PC-9 (cell line): ENCODE results near the gene SLC38A8. TPM values are rescaled to one million over a fixed set of nuclear protein-coding genes. Genes with fewer than 3 reads are reported as not detected.

Source experiments
- BruUV-seq: library from RNA; stranded (reverse); fragments of 400-500 nt; replicated peaks from 2 replicates; lab custom pipeline; 2021; lab: Mats Ljungman, UMichigan
- CTCF ChIA-PET: fragments of 300-600 bp; sonication (Branson Sonifier 250); formaldehyde crosslinking; loops from one replicate; lab custom pipeline; 2022; ENCODE audit warnings: antibody characterized with exemption; lab: Charles Lee
- POLR2A ChIA-PET: fragments of 300-600 bp; sonication (Branson Sonifier 250); formaldehyde crosslinking; loops from one replicate; lab custom pipeline; 2022; ENCODE audit warnings: antibody characterized with exemption; ENCODE audit not compliant: unreplicated experiment; lab: Charles Lee
- DNase-seq, 2 experiments: peaks; one replicate each; pipeline versions ENCODE4 v3.0.0 to v3.0.0-alpha.2; 2015 to 2022; ENCODE audit warnings: mixed read lengths in 1 of 2
- H2AFZ ChIP-seq: fragments of 200-600 bp; sonication (generic); 2 replicates; pipeline ENCODE4 v1.8.1; 2017; ENCODE audit warnings: antibody characterized with exemption
- H3F3A ChIP-seq: fragments of 200-600 bp; sonication (generic); 2 replicates; pipeline ENCODE4 v1.8.1; 2017; ENCODE audit warnings: antibody characterized with exemption, mild to moderate bottlenecking, low read depth; ENCODE audit not compliant: insufficient read depth
- H3K27ac ChIP-seq: fragments of 200-600 bp; sonication (generic); 2 replicates; pipeline ENCODE4 v1.6.1; 2016; ENCODE audit warnings: mixed run types
- H3K27me3 ChIP-seq: fragments of 200-600 bp; sonication (generic); 2 replicates; pipeline ENCODE4 v1.6.1; 2016; ENCODE audit warnings: low read depth, mixed run types; ENCODE audit not compliant: insufficient read depth
- H3K36me3 ChIP-seq: fragments of 200-600 bp; sonication (generic); 2 replicates; pipeline ENCODE4 v1.6.1; 2016; ENCODE audit warnings: low read depth, mixed run types
- H3K4me1 ChIP-seq: fragments of 200-600 bp; sonication (generic); replicated peaks from 2 replicates; pipeline ENCODE4 v1.6.1; 2016; ENCODE audit warnings: mixed run types; ENCODE audit not compliant: insufficient read depth
- H3K4me2 ChIP-seq: fragments of 200-600 bp; sonication (generic); 2 replicates; pipeline ENCODE4 v1.6.1; 2017; ENCODE audit warnings: mixed run types
- H3K4me3 ChIP-seq: fragments of 200-600 bp; sonication (generic); 2 replicates; pipeline ENCODE4 v1.6.1; 2016; ENCODE audit warnings: mixed run types
- H3K79me2 ChIP-seq: fragments of 200-600 bp; sonication (generic); 2 replicates; pipeline ENCODE4 v1.6.1; 2017; ENCODE audit warnings: low read depth, mixed run types
- H3K9me2 ChIP-seq: fragments of 200-600 bp; sonication (generic); 2 replicates; pipeline ENCODE4 v1.8.1; 2017; ENCODE audit warnings: mild to moderate bottlenecking; ENCODE audit not compliant: insufficient read depth
- H3K9me3 ChIP-seq: fragments of 200-600 bp; sonication (generic); 2 replicates; pipeline ENCODE4 v1.8.1; 2016; ENCODE audit warnings: low read depth; ENCODE audit not compliant: insufficient read depth
- H4K20me1 ChIP-seq: fragments of 200-600 bp; sonication (generic); 2 replicates; pipeline ENCODE4 v1.8.1; 2017; ENCODE audit not compliant: insufficient read depth
- CTCF ChIP-seq: fragments of 200-600 bp; sonication (generic); conservative IDR thresholded peaks from 2 replicates; pipeline ENCODE4 v1.6.1; 2017; ENCODE audit warnings: mixed run types, antibody characterized with exemption, mild to moderate bottlenecking, moderate library complexity
- EZH2 ChIP-seq: fragments of 200-600 bp; sonication (generic); IDR thresholded peaks from 2 replicates; pipeline ENCODE4 v1.8.0; 2017; ENCODE audit warnings: antibody characterized with exemption, low read depth
- intact Hi-C: fragments of 100-400 bp; cut with micrococcal nuclease; formaldehyde crosslinking; loops from one replicate; pipeline ENCODE4 v1.10.0; 2022; ENCODE audit not compliant: unreplicated experiment
- total RNA-seq: library from RNA; stranded (reverse); gene quantifications from 2 replicates; pipeline ENCODE4 v1.2.3, GENCODE V29; 2021

Gene SLC38A8
- total RNA-seq, 1 experiment from 2014 or later = not detected

DNA sequence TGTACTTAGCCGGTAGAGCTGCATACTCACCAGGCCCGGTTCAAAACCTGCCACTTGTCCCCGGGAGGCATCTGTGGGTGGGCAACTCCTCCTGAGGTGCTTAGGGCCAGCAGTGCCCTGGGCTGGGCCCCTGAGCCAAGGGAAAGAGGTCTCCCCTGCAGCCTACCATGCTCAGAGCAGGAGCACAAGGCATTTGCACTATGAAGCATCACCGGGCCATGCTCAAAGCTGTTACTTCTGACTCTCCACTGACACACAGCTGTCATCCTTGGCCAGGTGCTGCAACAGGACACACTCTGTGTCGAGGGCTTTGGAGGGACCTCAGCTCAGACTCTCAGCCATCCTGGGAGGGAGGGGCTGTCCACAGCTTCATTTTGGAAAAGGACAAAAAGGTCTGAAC is 37.2 kb downstream of the SLC38A8 start:
- H3K79me2 ChIP-seq = no peaks in the 10 kb centered on the region
- no peaks in the 10 kb centered on the region for H3K36me3 ChIP-seq
- H3K4me1 ChIP-seq = no peaks in the 10 kb centered on the region
- no peaks in the 10 kb centered on the region for H3K9me3 ChIP-seq
- POLR2A ChIA-PET = no interaction called here
- CTCF ChIA-PET = no interaction called here
- BruUV-seq = no TSS peak
- DNase-seq = no peak
- H3K4me2 ChIP-seq = no peak overlapping the region
- no peak overlapping the region for H3K27ac ChIP-seq
- no peak overlapping the region for H3K4me3 ChIP-seq
- intact Hi-C loops = no loop called here
- no peaks in the 10 kb centered on the region for H3K9me2 ChIP-seq
- peaks cover 23% of the 10 kb centered on the region for H3K27me3 ChIP-seq
- TF ChIP-seq EZH2 = no peak
- no peak for TF ChIP-seq CTCF
- H3F3A ChIP-seq = no peaks in the 10 kb centered on the region
- no peak overlapping the region for H2AFZ ChIP-seq
- H4K20me1 ChIP-seq = no peaks in the 10 kb centered on the region

DNA sequence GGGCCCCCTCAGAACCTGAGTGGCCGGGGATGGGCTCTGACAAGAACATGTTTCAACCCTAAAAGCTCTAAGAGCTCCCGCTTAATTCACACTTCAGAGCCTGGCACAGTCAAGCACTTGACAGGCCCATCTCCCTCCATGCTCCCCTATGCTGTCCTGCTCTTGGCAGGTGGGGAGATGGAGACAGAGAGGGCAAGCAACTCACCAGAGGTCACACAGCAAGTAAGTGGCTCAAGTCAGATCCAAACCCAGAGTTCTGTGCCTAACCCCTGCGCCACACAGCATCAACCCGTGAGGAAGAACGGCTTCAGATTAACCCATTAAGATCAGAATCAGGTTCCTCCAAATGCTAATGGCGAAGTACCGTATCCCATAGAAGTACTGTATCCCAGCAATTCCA is 38.2 kb downstream of the SLC38A8 start:
- Histone ChIP-seq H2AFZ (no peak overlapping the region), H3K9me3 (no peaks in the 10 kb centered on the region), H3K27me3 (peaks cover 23% of the 10 kb centered on the region), H3K4me2 (no peak overlapping the region), H3K9me2 (no peaks in the 10 kb centered on the region), H3K4me3 (no peak overlapping the region), H3K4me1 (no peaks in the 10 kb centered on the region), H3K79me2 (no peaks in the 10 kb centered on the region), H3K36me3 (no peaks in the 10 kb centered on the region), H4K20me1 (no peaks in the 10 kb centered on the region), H3K27ac (no peak overlapping the region), H3F3A (no peaks in the 10 kb centered on the region)
- no peak for TF ChIP-seq EZH2
- TF ChIP-seq CTCF = no peak
- BruUV-seq = no TSS peak
- intact Hi-C loops = no loop called here
- ChIA-PET POLR2A (no interaction called here), CTCF (no interaction called here)
- DNase-seq = no peak

- no peaks in the 10 kb centered on the region for H3K9me3 ChIP-seq
- TF ChIP-seq EZH2 (no peak), CTCF (no peak)
- H3K9me2 ChIP-seq = no peaks in the 10 kb centered on the region
- H3F3A ChIP-seq = no peaks in the 10 kb centered on the region
- no peak for DNase-seq
- ChIA-PET POLR2A (no interaction called here), CTCF (no interaction called here)
- no peaks in the 10 kb centered on the region for H3K36me3 ChIP-seq
- no peaks in the 10 kb centered on the region for H3K79me2 ChIP-seq
- no peak overlapping the region for H3K27ac ChIP-seq
- no peaks in the 10 kb centered on the region for H3K4me1 ChIP-seq
- H2AFZ ChIP-seq = no peak overlapping the region
- H3K4me2 ChIP-seq = no peak overlapping the region
- H3K27me3 ChIP-seq = peaks cover 23% of the 10 kb centered on the region
- no TSS peak for BruUV-seq
- intact Hi-C loops = no loop called here
- no peaks in the 10 kb centered on the region for H4K20me1 ChIP-seq
- H3K4me3 ChIP-seq = no peak overlapping the region
Observed at GRCh38 chr16:84003038-84003437, 39.6 kb downstream of the SLC38A8 start.
